HG03139 (cell line): ENCODE data around the gene OR5H2.
"Not testable (repeated sequence)": the region's sequence is repeated elsewhere in the genome, so short reads cannot be mapped to it uniquely, and the experiment has no call there.

Experiments used
- ATAC-seq: cut with Tn5 transposase; IDR thresholded peaks from one replicate; pipeline ENCODE4 v1.9.1; 2021; ENCODE audit not compliant: unreplicated experiment

Gene OR5H2

GRCh38 chr3:98282205-98282604 is at the start of gene OR5H2:
Gene OR5H2, plus strand, starts transcription at chr3:98282505. Its CDS starts 398 bp downstream, at chr3:98282903.
- ATAC-seq, result no peak

GRCh38 chr3:98233468-98233867 is 48.8 kb upstream of the OR5H2 start:
- no peak for ATAC-seq

GRCh38 chr3:98240131-98240530 is 42.2 kb upstream of the OR5H2 start:
- ATAC-seq, result no peak

- ATAC-seq, result no peak
Observed at GRCh38 chr3:98242155-98242554, 40.1 kb upstream of the OR5H2 start.

- no peak for ATAC-seq
Observed at GRCh38 chr3:98243843-98244242, 38.5 kb upstream of the OR5H2 start.

- ATAC-seq, result no peak
Observed at GRCh38 chr3:98246142-98246541, 36.2 kb upstream of the OR5H2 start.

GRCh38 chr3:98256026-98256425 is 26.3 kb upstream of the OR5H2 start:
- ATAC-seq, result not testable (repeated sequence)

GRCh38 chr3:98259707-98260106 is 22.6 kb upstream of the OR5H2 start:
- no peak for ATAC-seq

- ATAC-seq, result no peak
Observed at GRCh38 chr3:98262046-98262445, 20.3 kb upstream of the OR5H2 start.

GRCh38 chr3:98263944-98264343 is 18.4 kb upstream of the OR5H2 start, which contains the start of gene OR5H6:
Gene OR5H6, plus strand, starts transcription at chr3:98264244. Its CDS starts 89 bp downstream, at chr3:98264333.
- no peak for ATAC-seq

- no peak for ATAC-seq
Observed at GRCh38 chr3:98269846-98270245, 12.5 kb upstream of the OR5H2 start.

GRCh38 chr3:98272126-98272525 is 10.2 kb upstream of the OR5H2 start:
- no peak for ATAC-seq

- ATAC-seq, result no peak
Observed at GRCh38 chr3:98274914-98275313, 7.4 kb upstream of the OR5H2 start.

GRCh38 chr3:98290916-98291315 is 8.6 kb downstream of the OR5H2 start:
- ATAC-seq, result no peak

- no peak for ATAC-seq
Observed at GRCh38 chr3:98291332-98291957, 9.1 kb downstream of the OR5H2 start.

- no peak for ATAC-seq
Observed at GRCh38 chr3:98322101-98322500, 39.8 kb downstream of the OR5H2 start.

- ATAC-seq, result no peak
Observed at GRCh38 chr3:98322686-98323085, 40.4 kb downstream of the OR5H2 start.

- no peak for ATAC-seq
Observed at GRCh38 chr3:98323425-98323824, 41.1 kb downstream of the OR5H2 start.

GRCh38 chr3:98325055-98325454 is 42.8 kb downstream of the OR5H2 start:
- ATAC-seq, result no peak

- ATAC-seq, result no peak
Observed at GRCh38 chr3:98326105-98326893, 44.0 kb downstream of the OR5H2 start.

- no peak for ATAC-seq
Observed at GRCh38 chr3:98326945-98327344, 44.6 kb downstream of the OR5H2 start.

- ATAC-seq, result no peak
Observed at GRCh38 chr3:98328933-98329332, 46.6 kb downstream of the OR5H2 start.
